GM19463 (cell line): Measurements from ENCODE around the gene ADARB2.

ENCODE experiments used
- ATAC-seq: cut with Tn5 transposase; IDR thresholded peaks from one replicate; pipeline ENCODE4 v1.9.1; 2021; ENCODE audit warnings: mild to moderate bottlenecking, moderate library complexity; ENCODE audit not compliant: unreplicated experiment

Gene ADARB2

GRCh38 chr10:1687190-1687589 lies 50.1 kb downstream of the ADARB2 start:
- ATAC-seq, result no peak

GRCh38 chr10:1686491-1686749 lies 50.9 kb downstream of the ADARB2 start:
- no peak for ATAC-seq

- ATAC-seq, result no peak
Measured at GRCh38 chr10:1685699-1686490, 51.4 kb downstream of the ADARB2 start.

- ATAC-seq, result no peak
Measured at GRCh38 chr10:1684991-1685390, 52.3 kb downstream of the ADARB2 start.

- no peak for ATAC-seq
Measured at GRCh38 chr10:1683649-1684048, 53.7 kb downstream of the ADARB2 start.

GRCh38 chr10:1679821-1680650 lies 57.3 kb downstream of the ADARB2 start:
- no peak for ATAC-seq

GRCh38 chr10:1678084-1678483 lies 59.2 kb downstream of the ADARB2 start:
- ATAC-seq, result no peak

GRCh38 chr10:1677307-1677939 lies 59.9 kb downstream of the ADARB2 start:
- ATAC-seq, result no peak

GRCh38 chr10:1674501-1674900 lies 62.8 kb downstream of the ADARB2 start:
- peak; percentile 73 for ATAC-seq

- ATAC-seq, result no peak
Measured at GRCh38 chr10:1673568-1674345, 63.6 kb downstream of the ADARB2 start.

- no peak for ATAC-seq
Measured at GRCh38 chr10:1672001-1672781, 65.1 kb downstream of the ADARB2 start.

GRCh38 chr10:1671366-1672000 lies 65.8 kb downstream of the ADARB2 start:
- ATAC-seq, result no peak

- ATAC-seq, result no peak
Measured at GRCh38 chr10:1670541-1671365, 66.6 kb downstream of the ADARB2 start.

GRCh38 chr10:1669433-1669832 lies 67.9 kb downstream of the ADARB2 start:
- ATAC-seq, result no peak

GRCh38 chr10:1668399-1668798 lies 68.9 kb downstream of the ADARB2 start:
- no peak for ATAC-seq

GRCh38 chr10:1667392-1667791 lies 69.9 kb downstream of the ADARB2 start:
- no peak for ATAC-seq

GRCh38 chr10:1666147-1666546 lies 71.2 kb downstream of the ADARB2 start:
- ATAC-seq, result no peak

- ATAC-seq, result no peak
Measured at GRCh38 chr10:1665681-1666080, 71.6 kb downstream of the ADARB2 start.

GRCh38 chr10:1665021-1665661 lies 72.2 kb downstream of the ADARB2 start:
- no peak for ATAC-seq
